HCEC 1CT (cell line): Measurements from ENCODE around the gene MAST1.
"Not testable (repeated sequence)": the region's sequence is repeated elsewhere in the genome, so short reads cannot be mapped to it uniquely, and the experiment has no call there.

Experiments used
- DNase-seq: peaks from one replicate; pipeline ENCODE4 v3.0.0-alpha.2; 2017

Gene MAST1

GRCh38 chr19:12838182-12838885, at the start of gene MAST1:
Gene MAST1 (plus strand): TSS chr19:12838515. CDS start chr19:12838573, 58 bp downstream.
- no peak for DNase-seq

- peak; percentile 79 for DNase-seq
Observed at GRCh38 chr19:12788682-12789097, 49.6 kb upstream of the MAST1 start.

- DNase-seq = no peak
Observed at GRCh38 chr19:12789098-12789903, 49.0 kb upstream of the MAST1 start.

GRCh38 chr19:12789904-12790619, 48.3 kb upstream of the MAST1 start:
- DNase-seq = peak; percentile 98

- DNase-seq = peak; percentile 11
Observed at GRCh38 chr19:12790628-12791344, 47.5 kb upstream of the MAST1 start.

GRCh38 chr19:12791345-12792050, 46.8 kb upstream of the MAST1 start, which contains the start of gene JUNB:
Gene JUNB (plus strand): TSS chr19:12791486. CDS start chr19:12791772, 286 bp downstream.
- DNase-seq = peak; percentile 98

GRCh38 chr19:12792051-12792852, 46.1 kb upstream of the MAST1 start:
- peak; percentile 52 for DNase-seq

GRCh38 chr19:12792853-12793289, 45.4 kb upstream of the MAST1 start:
- no peak for DNase-seq

GRCh38 chr19:12793290-12794195, 44.8 kb upstream of the MAST1 start:
- peak; percentile 85 for DNase-seq

GRCh38 chr19:12794196-12794941, 43.9 kb upstream of the MAST1 start:
- DNase-seq = no peak

- DNase-seq = no peak
Observed at GRCh38 chr19:12794971-12795381, 43.3 kb upstream of the MAST1 start.

GRCh38 chr19:12796146-12797071, 41.9 kb upstream of the MAST1 start:
- peak; percentile 76 for DNase-seq

- DNase-seq = no peak
Observed at GRCh38 chr19:12797141-12797587, 41.2 kb upstream of the MAST1 start.

- not testable (repeated sequence) for DNase-seq
Observed at GRCh38 chr19:12797607-12798006, 40.7 kb upstream of the MAST1 start.

- no peak for DNase-seq
Observed at GRCh38 chr19:12799742-12800465, 38.4 kb upstream of the MAST1 start.

GRCh38 chr19:12800466-12800770, 37.9 kb upstream of the MAST1 start:
- DNase-seq = no peak

- DNase-seq = no peak
Observed at GRCh38 chr19:12800923-12801465, 37.3 kb upstream of the MAST1 start.
